Small intestine (tissue), 7 donors: ENCODE results near the gene ST8SIA5. TPM values are rescaled to one million over a fixed set of nuclear protein-coding genes. Genes with fewer than 3 reads are reported as not detected.

ENCODE experiments used
- DNase-seq, 2 donors: peaks; one replicate each; pipeline versions ENCODE4 v3.0.0 to v3.0.0-alpha.2; 2013
- FAIRE-seq: peaks from 2 replicates; lab custom pipeline; 2012; peaks lifted over from hg19 to GRCh38; lab: Jason Lieb, UNC
- H3K27ac ChIP-seq, 3 donors: one replicate each; pipeline ENCODE4 v1.5.1; 2013; ENCODE audit warnings: low read length in 2 of 3, mild to moderate bottlenecking in 2 of 3, control low read depth in 1 of 3, inconsistent platforms in 1 of 3, low read depth in 1 of 3, moderate library complexity in 1 of 3
- H3K27me3 ChIP-seq, 3 donors: one replicate each; pipeline ENCODE4 v1.6.1; 2013; ENCODE audit warnings: low read length in 3 of 3, inconsistent platforms in 1 of 3; ENCODE audit not compliant: control insufficient read depth in 3 of 3, insufficient read depth in 3 of 3
- H3K36me3 ChIP-seq, 3 donors: one replicate each; pipeline ENCODE4 v1.6.1; 2013; ENCODE audit warnings: low read length in 3 of 3, inconsistent platforms in 1 of 3, low read depth in 1 of 3, mild to moderate bottlenecking in 1 of 3, moderate library complexity in 1 of 3; ENCODE audit not compliant: control insufficient read depth in 3 of 3, insufficient read depth in 2 of 3
- H3K4me1 ChIP-seq, 3 donors: one replicate each; pipeline ENCODE4 v1.6.1; 2013; ENCODE audit warnings: low read length in 2 of 3, inconsistent platforms in 1 of 3, low read depth in 1 of 3, mild to moderate bottlenecking in 1 of 3, moderate library complexity in 1 of 3; ENCODE audit not compliant: control insufficient read depth in 3 of 3, insufficient read depth in 2 of 3
- H3K4me3 ChIP-seq, 3 donors: one replicate each; pipeline ENCODE4 v1.5.1; 2013; ENCODE audit warnings: low read length in 3 of 3, control low read depth in 1 of 3, inconsistent platforms in 1 of 3, low read depth in 1 of 3, mild to moderate bottlenecking in 1 of 3, moderate library complexity in 1 of 3
- H3K9me3 ChIP-seq, 2 donors: one replicate each; pipeline ENCODE4 v1.6.1; 2013; ENCODE audit warnings: low read depth in 1 of 2, low read length in 1 of 2; ENCODE audit not compliant: control insufficient read depth in 2 of 2, insufficient read depth in 1 of 2
- WGBS, 3 donors: extraction: QIAGEN DNeasy Blood & Tissue Kit; methylation state at CpG; one replicate each; pipeline ENCODE4 v1.1.7; 2013; 5-methylcytosine and 5-hydroxymethylcytosine counted together
- polyA plus RNA-seq, 4 donors: library from polyadenylated mRNA; stranded (reverse) in 3 of 4; unstranded in 1 of 4; fragments of 200-250 nt in 3 of 4; fragments of 120-200 nt in 1 of 4; gene quantifications; one replicate each; pipeline versions ENCODE4 v1.2.1 to v1.2.3, GENCODE V29; 2013
- donor health status: healthy with polysubstance abuse.
- donor health status: control.
- donor health status: control.
- donor health status: Bipolar disorder and iron deficiency.
- donor health status: healthy.

Gene ST8SIA5
- polyA plus RNA-seq, 4 donors = 0.12 to 0.27 (median 0.24) TPM; not detected in 1

DNA sequence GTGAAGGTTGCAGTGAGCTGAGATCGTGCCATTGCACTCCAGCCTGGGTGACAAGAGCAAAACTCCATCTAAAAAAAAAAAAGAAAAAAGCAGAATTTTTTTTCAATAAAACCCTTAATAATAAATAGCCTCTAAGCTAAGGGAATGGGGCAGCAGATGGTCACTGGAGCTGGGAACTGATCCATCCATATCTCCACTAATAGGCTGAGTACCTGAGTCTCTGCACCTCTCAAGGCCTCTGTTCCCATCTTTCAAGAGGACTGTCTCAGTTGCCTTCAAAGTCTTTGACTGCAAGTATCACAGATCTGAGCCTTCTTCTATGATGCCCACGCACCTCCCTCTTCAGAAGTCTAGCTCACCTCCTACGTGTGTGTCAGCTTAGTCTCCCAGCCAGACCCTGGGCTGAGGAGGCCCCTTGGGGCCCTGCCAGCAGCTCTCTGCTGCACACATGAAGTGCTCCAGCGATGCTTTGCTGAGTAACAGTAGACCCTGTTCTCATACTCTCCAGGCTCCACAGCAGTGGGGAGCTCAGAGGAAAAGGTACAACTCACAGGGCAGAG is 32.9 kb downstream of the ST8SIA5 start:
- no peaks in the 10 kb centered on the region for H3K36me3 ChIP-seq
- H3K27ac ChIP-seq = no peak overlapping the region
- FAIRE-seq (no peak), DNase-seq (no peak)
- no peaks in the 10 kb centered on the region for H3K4me1 ChIP-seq
- H3K27me3 ChIP-seq = no peaks in the 10 kb centered on the region
- WGBS, 3 donors = 80 to 83% (median 83%) methylated on average over 4 of the region's 4 CpGs
- H3K4me3 ChIP-seq = no peak overlapping the region
- no peaks in the 10 kb centered on the region for H3K9me3 ChIP-seq

DNA sequence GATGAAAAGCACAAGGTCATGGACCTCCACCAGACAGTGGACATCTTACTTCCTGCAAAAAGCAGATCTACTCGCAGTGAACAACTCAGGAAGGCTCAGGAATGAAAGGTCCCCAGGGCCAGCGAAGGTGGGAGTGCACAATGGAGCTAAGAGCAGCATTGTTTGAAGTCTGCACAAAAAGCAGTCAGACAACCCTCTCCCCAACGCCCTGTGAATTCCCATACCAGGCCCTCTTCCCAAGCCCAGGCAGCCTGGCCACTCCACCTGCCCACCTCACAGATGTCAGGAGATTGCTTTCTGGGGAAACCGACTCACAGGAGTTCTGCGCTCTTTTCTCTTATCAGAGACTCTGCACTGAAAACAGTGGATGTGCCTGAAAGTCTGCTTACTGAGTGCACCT is 34.8 kb downstream of the ST8SIA5 start:
- H3K27me3 ChIP-seq = no peaks in the 10 kb centered on the region
- no peaks in the 10 kb centered on the region for H3K4me1 ChIP-seq
- H3K9me3 ChIP-seq = no peaks in the 10 kb centered on the region
- H3K27ac ChIP-seq = no peak overlapping the region
- DNase-seq = no peak
- WGBS, 3 donors = 56 to 71% (median 62%) methylated on average over 5 of the region's 5 CpGs
- no peak overlapping the region for H3K4me3 ChIP-seq
- H3K36me3 ChIP-seq = no peaks in the 10 kb centered on the region
- no peak for FAIRE-seq

DNA sequence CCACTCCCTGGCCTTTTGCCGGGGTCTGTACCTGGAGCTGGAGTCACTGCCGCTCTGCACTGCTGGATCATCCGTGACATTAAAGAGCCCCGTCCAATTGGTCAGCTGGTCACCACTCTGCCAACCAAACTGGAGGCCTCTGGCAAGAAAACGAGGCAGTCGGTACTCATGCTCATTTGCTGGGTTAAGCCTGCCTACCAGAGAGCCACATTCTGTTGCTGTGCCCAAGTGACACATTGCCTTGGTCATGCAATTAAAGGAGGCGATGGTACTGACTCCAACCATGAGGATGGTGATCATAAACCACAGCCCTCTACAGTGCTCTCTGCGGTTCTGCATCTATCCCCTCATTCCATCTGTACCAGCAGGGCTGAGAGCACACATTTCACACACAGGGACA is 35.5 kb downstream of the ST8SIA5 start:
- FAIRE-seq (no peak), DNase-seq (no peak)
- Histone ChIP-seq H3K27ac (no peak overlapping the region), H3K4me1 (no peaks in the 10 kb centered on the region), H3K36me3 (no peaks in the 10 kb centered on the region), H3K9me3 (no peaks in the 10 kb centered on the region), H3K4me3 (no peak overlapping the region), H3K27me3 (no peaks in the 10 kb centered on the region)
- 87 to 89% (median 88%) methylated on average over 8 of the region's 8 CpGs for WGBS, 3 donors

DNA sequence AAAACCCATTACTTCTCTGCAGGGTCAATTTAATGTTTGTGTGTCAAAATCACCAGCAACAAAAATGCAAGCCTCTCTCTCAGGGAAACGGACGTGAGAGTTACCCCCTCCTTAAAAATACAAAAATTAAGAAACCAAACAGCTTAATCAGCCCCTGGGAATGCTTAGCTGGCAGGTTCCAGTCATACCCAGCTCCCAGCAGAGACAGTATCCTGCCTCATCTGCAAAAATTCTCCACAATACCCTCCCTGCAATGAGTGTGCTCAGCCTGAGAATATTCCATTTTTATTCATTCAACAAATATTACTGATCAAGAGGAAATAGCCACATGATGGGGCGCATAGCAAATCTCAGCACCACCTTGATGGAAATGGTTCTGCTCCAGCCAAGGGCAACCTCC is 36.3 kb downstream of the ST8SIA5 start:
- Histone ChIP-seq H3K4me3 (no peak overlapping the region), H3K4me1 (no peaks in the 10 kb centered on the region), H3K27ac (no peak overlapping the region), H3K36me3 (no peaks in the 10 kb centered on the region), H3K9me3 (no peaks in the 10 kb centered on the region), H3K27me3 (no peaks in the 10 kb centered on the region)
- FAIRE-seq = no peak
- DNase-seq = no peak
- 85 to 89% (median 88%) methylated on average over 3 of the region's 3 CpGs for WGBS, 3 donors

DNA sequence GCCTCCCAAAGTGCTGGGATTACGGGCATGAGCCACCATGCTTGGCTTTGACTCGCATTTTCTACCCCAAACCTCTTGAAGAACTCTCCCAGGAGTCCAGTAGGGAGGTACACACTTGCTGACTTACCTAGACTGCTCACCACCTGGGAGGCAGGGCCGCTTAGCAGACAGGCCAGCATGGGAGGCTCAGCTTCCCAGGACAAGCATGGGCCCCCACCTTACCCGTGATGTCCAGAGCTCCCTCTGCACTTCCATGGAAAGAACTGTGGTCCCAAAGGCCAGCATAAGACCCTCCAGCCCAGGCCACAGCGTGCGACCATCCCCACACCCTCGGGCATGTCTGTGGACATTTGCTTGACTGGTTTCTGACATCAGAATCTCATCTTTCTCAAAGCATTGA is 36.8 kb downstream of the ST8SIA5 start:
- no peaks in the 10 kb centered on the region for H3K4me1 ChIP-seq
- no peaks in the 10 kb centered on the region for H3K36me3 ChIP-seq
- 60 to 72% (median 63%) methylated on average over 7 of the region's 7 CpGs for WGBS, 3 donors
- DNase-seq = no peak
- no peaks in the 10 kb centered on the region for H3K9me3 ChIP-seq
- no peaks in the 10 kb centered on the region for H3K27me3 ChIP-seq
- no peak overlapping the region for H3K4me3 ChIP-seq
- FAIRE-seq = no peak
- H3K27ac ChIP-seq = no peak overlapping the region

DNA sequence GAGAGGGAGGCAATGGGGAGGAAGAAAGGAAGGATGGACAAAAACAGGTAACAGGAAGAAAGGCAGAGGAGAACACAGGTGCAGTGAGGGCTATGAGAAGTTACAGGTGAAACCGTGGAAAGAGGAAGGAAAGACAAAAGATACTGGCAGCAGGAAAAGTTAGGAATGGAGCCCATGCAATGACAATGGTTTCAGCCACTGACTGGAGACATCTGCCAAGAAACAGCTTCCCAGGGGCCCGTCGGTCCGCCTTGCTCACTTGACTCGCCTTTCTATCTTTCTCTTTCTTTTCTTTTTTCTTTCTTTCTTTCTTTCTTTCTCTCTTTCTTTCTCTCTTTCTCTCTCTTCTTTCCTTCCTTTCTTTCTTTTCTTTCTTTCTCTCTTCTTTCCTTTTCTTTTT is 37.5 kb downstream of the ST8SIA5 start:
- 62 to 75% (median 66%) methylated on average over 5 of the region's 5 CpGs for WGBS, 3 donors
- H3K27me3 ChIP-seq = no peaks in the 10 kb centered on the region
- DNase-seq (no peak), FAIRE-seq (no peak)
- H3K36me3 ChIP-seq = no peaks in the 10 kb centered on the region
- H3K4me1 ChIP-seq = no peaks in the 10 kb centered on the region
- H3K9me3 ChIP-seq = no peaks in the 10 kb centered on the region
- no peak overlapping the region for H3K4me3 ChIP-seq
- no peak overlapping the region for H3K27ac ChIP-seq

DNA sequence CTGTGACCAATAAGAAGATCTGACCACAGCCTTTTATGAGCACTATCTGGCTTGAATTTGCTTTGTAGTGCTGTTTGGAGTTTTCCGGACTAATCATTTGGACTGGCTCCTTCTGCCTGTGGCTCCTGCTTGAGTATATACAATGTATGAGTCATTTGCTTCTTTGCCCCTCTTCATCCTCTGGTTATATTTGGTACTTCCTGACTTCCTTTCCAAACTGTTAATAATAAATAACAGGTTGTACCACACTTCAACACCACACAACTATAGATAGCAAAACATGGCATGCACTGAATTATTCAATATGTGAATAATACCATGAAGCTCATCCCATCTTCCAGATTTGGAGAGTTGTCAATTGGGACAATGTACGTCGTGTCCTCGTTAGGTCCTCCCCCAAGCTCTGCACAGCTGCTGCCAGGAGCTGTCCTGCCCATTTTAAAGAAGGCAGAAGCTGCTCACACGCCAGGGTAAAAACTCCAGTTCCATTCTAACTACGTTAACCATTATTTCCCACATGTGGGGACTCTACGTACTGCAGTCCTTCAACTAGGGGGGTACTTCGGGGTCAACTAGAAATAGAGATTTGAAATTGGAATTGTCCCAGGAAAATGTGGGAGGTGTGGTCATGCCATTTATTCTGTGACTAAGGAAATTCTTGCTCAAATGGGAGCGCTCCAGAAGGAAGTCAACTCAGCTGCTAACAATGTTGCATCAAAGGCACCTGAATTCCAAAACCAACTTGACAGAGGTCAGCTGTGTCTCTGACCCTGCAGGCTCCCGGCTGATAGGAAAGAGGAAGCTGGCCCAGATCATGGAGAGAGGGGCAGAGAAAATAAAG is 38.1 kb downstream of the ST8SIA5 start:
- no peak for FAIRE-seq
- Histone ChIP-seq H3K4me1 (no peaks in the 10 kb centered on the region), H3K27ac (no peak overlapping the region), H3K27me3 (no peaks in the 10 kb centered on the region), H3K4me3 (no peak overlapping the region), H3K9me3 (no peaks in the 10 kb centered on the region), H3K36me3 (no peaks in the 10 kb centered on the region)
- 38 to 49% (median 46%) methylated on average over 10 of the region's 10 CpGs for WGBS, 3 donors
- no peak for DNase-seq

DNA sequence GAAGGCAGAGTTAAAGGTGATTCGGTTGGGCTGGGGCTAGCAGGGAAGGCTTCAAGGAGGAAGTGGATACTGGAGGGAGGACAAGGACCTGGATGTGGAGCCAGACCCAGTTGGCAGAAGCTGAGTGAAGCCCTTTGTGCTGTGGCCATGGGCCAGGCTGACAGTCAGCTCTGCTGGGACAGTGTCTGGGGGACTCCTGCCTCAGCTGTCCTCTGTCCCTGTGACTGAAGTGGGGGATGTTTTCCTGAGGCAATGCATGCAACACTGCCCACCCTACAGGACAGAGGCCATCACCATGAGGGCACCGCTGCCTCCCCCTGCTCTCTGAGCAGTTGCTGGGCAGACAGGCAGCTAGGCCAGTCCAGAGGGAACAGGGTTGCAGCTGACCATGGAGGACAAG is 40.0 kb downstream of the ST8SIA5 start:
- Histone ChIP-seq H3K27me3 (no peaks in the 10 kb centered on the region), H3K36me3 (no peaks in the 10 kb centered on the region), H3K4me1 (no peaks in the 10 kb centered on the region), H3K27ac (no peak overlapping the region), H3K9me3 (no peaks in the 10 kb centered on the region), H3K4me3 (no peak overlapping the region)
- 73 to 82% (median 78%) methylated on average over 2 of the region's 2 CpGs for whole genome bisulfite sequencing, 3 donors
- DNase-seq (no peak), FAIRE-seq (no peak)
